Stimulated activated CD4-positive, alpha-beta T cell treated with anti-CD3 and anti-CD28 coated beads, Interleukin-15, amount 100 ng/mL, for 24 hours (primary cell): Measurements from ENCODE around the gene ATP2A1.
"Not testable (repeated sequence)": the region's sequence is repeated elsewhere in the genome, so short reads cannot be mapped to it uniquely, and the experiment has no call there.

Source experiments
- DNase-seq: peaks from one replicate; pipeline ENCODE4 v3.0.0-alpha.2; 2020

Gene ATP2A1

DNA sequence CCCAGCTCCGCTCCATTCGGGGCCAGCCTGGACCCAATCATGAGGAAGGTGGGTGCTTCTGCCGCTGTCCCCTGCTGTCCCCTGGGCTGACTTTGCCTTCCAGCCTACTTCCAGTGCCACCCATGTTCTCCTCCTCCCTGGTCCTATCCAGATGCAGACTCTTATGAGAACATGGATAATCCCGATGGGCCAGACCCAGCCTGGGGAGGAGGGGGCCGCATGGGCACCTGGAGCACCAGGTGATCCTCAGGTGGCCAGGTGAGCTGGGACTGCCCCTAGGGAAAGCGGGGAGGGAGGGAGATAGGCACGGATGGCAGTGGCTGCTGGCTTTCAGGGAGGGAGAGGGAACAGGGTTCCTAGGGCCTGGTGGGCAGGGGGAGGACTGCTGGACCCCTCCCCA is 60.4 kb downstream of the ATP2A1 start:
- no peak for DNase-seq

DNA sequence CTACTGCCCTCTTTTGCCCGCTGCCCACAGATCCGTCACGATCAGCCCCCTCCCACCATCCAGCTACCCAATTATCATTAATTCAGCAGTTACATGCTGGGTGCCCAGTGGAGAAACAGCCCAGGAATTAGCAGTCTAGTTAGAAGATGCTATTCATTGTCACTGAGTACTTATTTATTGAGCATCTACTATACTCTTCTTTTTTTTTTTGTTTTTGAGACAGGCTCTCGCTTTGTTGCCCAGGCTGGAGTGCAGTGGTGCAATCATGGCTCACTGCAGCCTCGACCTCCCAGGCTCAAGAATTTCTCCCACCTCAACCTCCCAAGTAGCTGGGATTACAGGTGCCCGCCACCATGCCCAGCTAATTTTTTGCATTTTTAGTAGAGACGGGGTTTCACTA is 61.5 kb downstream of the ATP2A1 start:
- not testable (repeated sequence) for DNase-seq

DNA sequence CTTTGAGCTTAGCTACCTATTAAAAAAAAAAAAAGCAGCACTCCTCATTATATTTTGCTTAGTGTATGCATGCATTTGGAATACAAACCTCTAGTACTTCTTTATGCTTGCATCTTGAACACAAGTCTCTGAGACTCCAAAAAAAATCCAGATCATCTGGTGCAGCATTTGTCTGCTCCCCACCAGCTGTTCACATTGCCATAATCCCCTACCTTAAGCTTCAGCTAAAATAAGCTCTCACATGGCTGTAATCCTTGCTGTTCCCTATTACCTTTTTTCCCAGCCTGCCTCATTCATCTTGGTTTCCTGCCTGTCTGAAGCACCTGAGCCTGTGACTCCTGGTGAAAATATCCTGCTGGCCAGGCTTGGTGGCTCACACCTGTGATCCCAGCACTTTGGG is 65.0 kb downstream of the ATP2A1 start:
- DNase-seq, result no peak

DNA sequence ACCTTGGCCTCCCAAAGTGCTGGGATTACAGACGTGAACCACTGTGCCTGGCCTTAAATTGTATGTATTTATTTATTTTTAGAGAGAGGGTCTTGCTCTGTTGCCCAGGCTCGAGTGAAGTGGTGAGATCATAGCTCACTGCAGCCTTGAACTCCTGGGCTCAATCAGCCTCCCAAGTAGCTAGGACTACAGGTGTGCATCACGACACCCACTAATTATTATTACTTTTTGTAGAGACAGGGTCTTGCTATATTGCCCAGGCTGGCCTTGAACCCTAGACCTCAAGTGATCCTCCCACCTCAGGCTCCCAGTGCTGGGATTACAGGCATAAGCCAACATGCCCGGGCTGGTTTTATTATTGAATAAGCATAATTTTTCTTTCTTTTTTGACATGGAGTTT is 68.4 kb downstream of the ATP2A1 start:
- no peak for DNase-seq

DNA sequence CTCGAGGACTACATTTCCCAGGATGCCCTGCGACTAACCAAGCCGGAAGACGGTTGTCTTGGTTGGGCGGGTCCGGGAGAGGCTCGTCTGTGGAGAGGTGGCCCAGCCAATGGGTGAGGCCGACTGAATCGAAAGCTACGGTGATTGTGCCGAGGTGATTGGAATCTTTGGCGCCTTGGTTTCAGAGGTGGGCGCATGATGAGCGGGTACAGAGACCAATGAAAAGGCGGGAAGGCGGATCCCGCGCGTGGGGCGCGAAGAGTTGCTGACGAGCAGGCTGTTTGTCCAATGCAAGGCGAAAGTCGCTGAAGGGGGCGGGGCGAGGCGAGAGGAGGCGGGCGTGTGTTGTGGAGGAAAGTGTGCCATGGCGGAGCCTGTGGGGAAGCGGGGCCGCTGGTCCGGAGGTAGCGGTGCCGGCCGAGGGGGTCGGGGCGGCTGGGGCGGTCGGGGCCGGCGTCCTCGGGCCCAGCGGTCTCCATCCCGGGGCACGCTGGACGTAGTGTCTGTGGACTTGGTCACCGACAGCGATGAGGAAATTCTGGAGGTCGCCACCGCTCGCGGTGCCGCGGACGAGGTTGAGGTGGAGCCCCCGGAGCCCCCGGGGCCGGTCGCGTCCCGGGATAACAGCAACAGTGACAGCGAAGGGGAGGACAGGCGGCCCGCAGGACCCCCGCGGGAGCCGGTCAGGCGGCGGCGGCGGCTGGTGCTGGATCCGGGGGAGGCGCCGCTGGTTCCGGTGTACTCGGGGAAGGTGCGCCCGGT is 72.5 kb downstream of the ATP2A1 start, which contains the start of gene NFATC2IP:
NFATC2IP (plus strand) TSS at position 290 of the 762 bp plus-strand sequence; CDS start at position 365, 75 bp downstream.
- DNase-seq, result peak; percentile 100

DNA sequence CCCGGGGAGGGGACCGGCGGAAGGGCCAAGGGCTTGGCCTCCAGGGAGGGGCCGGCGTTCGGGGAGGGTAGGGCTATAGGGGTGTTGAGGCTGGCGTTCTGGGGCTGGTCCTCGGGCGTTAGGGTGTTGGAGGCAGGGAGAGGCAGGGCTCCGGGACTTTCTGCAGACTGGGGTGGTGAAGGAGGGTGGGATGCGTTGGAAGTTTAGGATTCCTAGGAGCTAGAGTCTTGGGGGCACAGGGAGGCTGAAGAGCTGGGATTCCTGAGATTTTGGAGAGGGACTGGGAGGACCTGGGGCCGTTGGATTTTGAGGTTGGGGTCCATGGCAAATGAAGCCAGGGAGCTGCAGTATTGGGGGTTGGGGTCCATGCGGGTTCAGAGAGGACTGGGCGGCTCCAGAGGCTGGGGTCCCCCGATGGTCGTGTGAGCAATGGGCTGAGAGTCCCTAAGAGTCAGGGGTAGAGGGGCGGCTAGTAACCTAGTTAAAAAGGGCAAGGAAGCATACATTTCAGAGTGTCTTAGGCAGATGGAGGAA is 73.2 kb downstream of the ATP2A1 start:
- DNase-seq, result no peak
